Mesenchymal stem cell (in vitro differentiated cells and primary cell): ENCODE results near the gene PRKAG2.

Experiments used
- DNase-seq: peaks from one replicate; pipeline ENCODE4 v3.0.0-alpha.2; 2013
- H2AFZ ChIP-seq: one replicate; pipeline ENCODE4 v1.6.1; 2013; ENCODE audit warnings: low read depth, mild to moderate bottlenecking, control low read depth, inconsistent platforms, low read length, moderate library complexity
- H2AK5ac ChIP-seq: 2 replicates; pipeline ENCODE4 v1.6.1; 2013; ENCODE audit warnings: low read length, moderate library complexity, mild to moderate bottlenecking, inconsistent platforms; ENCODE audit not compliant: severe bottlenecking
- H2BK120ac ChIP-seq: one replicate; pipeline ENCODE4 v1.6.1; 2013; ENCODE audit warnings: low read depth, mild to moderate bottlenecking, inconsistent platforms, low read length, moderate library complexity
- H2BK12ac ChIP-seq, 2 experiments: one replicate each; pipeline ENCODE4 v1.6.1; 2013; ENCODE audit warnings: inconsistent platforms in 2 of 2, low read length in 2 of 2, mild to moderate bottlenecking in 2 of 2, moderate library complexity in 2 of 2, control low read depth in 1 of 2
- H2BK15ac ChIP-seq: one replicate; pipeline ENCODE4 v1.6.1; 2013; ENCODE audit warnings: mild to moderate bottlenecking, low read depth, inconsistent platforms; ENCODE audit not compliant: poor library complexity, severe bottlenecking
- H2BK5ac ChIP-seq: 2 replicates; pipeline ENCODE4 v1.6.1; 2013; ENCODE audit warnings: low read depth, mild to moderate bottlenecking, low read length, control low read depth, inconsistent platforms; ENCODE audit not compliant: poor library complexity, severe bottlenecking
- H3K14ac ChIP-seq, 2 experiments: one replicate each; pipeline ENCODE4 v1.6.1; 2013; ENCODE audit warnings: inconsistent platforms in 2 of 2, low read length in 2 of 2, control low read depth in 1 of 2, mild to moderate bottlenecking in 1 of 2, moderate library complexity in 1 of 2
- H3K18ac ChIP-seq, 2 experiments: one replicate each; pipeline ENCODE4 v1.6.1; 2013; ENCODE audit warnings: inconsistent platforms in 2 of 2, low read length in 2 of 2, control low read depth in 1 of 2, low read depth in 1 of 2, mild to moderate bottlenecking in 1 of 2
- H3K23ac ChIP-seq, 2 experiments: one replicate each; pipeline ENCODE4 v1.6.1; 2013; ENCODE audit warnings: inconsistent platforms in 2 of 2, low read length in 2 of 2, mild to moderate bottlenecking in 2 of 2, moderate library complexity in 2 of 2, control low read depth in 1 of 2
- H3K27ac ChIP-seq: 2 replicates; pipeline ENCODE4 v1.5.1; 2013; ENCODE audit warnings: mild to moderate bottlenecking, moderate library complexity, low read length, control low read depth, inconsistent platforms; ENCODE audit not compliant: poor library complexity, severe bottlenecking
- H3K27me3 ChIP-seq, 2 experiments: 2 replicates each; pipeline versions ENCODE4 v1.6.1 to v1.7.0; 2013; ENCODE audit warnings: low read length in 2 of 2, mild to moderate bottlenecking in 2 of 2, moderate library complexity in 2 of 2, control low read depth in 1 of 2, inconsistent platforms in 1 of 2; ENCODE audit not compliant: control insufficient read depth in 1 of 2, insufficient read depth in 1 of 2
- H3K36me3 ChIP-seq, 2 experiments: 2 replicates each; pipeline versions ENCODE4 v1.6.1 to v1.7.0; 2013; ENCODE audit warnings: low read length in 2 of 2, control low read depth in 1 of 2, inconsistent platforms in 1 of 2, low read depth in 1 of 2, mild to moderate bottlenecking in 1 of 2; ENCODE audit not compliant: insufficient read depth in 2 of 2, control insufficient read depth in 1 of 2
- H3K4ac ChIP-seq, 2 experiments: one replicate each; pipeline ENCODE4 v1.6.1; 2013; ENCODE audit warnings: inconsistent platforms in 2 of 2, low read length in 2 of 2, mild to moderate bottlenecking in 2 of 2, moderate library complexity in 2 of 2, control low read depth in 1 of 2, low read depth in 1 of 2
- H3K4me1 ChIP-seq: 2 replicates; pipeline ENCODE4 v1.6.1; 2013; ENCODE audit warnings: low read depth, low read length, control low read depth; ENCODE audit not compliant: control insufficient read depth, insufficient read depth
- H3K4me2 ChIP-seq: 2 replicates; pipeline ENCODE4 v1.6.1; 2013; ENCODE audit warnings: low read length, mild to moderate bottlenecking, inconsistent platforms; ENCODE audit not compliant: poor library complexity, severe bottlenecking
- H3K4me3 ChIP-seq, 2 experiments: 2 replicates each; pipeline versions ENCODE4 v1.5.1 to v1.7.0; 2013; ENCODE audit warnings: low read length in 2 of 2, mild to moderate bottlenecking in 2 of 2, control low read depth in 1 of 2, low read depth in 1 of 2; ENCODE audit not compliant: insufficient read depth in 1 of 2
- H3K79me1 ChIP-seq: replicated peaks from 2 replicates; pipeline ENCODE4 v1.6.1; 2013; ENCODE audit warnings: mild to moderate bottlenecking, control low read depth, low read length, inconsistent platforms; ENCODE audit not compliant: poor library complexity, severe bottlenecking
- H3K9ac ChIP-seq: 2 replicates; pipeline ENCODE4 v1.7.0; 2013; ENCODE audit warnings: mild to moderate bottlenecking, low read length, moderate library complexity
- H3K9me3 ChIP-seq: 2 replicates; pipeline ENCODE4 v1.7.0; 2013; ENCODE audit warnings: mild to moderate bottlenecking, low read length; ENCODE audit not compliant: control insufficient read depth
- H4K8ac ChIP-seq: one replicate; pipeline ENCODE4 v1.6.1; 2013; ENCODE audit warnings: inconsistent platforms, mild to moderate bottlenecking, low read length, moderate library complexity
- H4K91ac ChIP-seq: one replicate; pipeline ENCODE4 v1.6.1; 2013; ENCODE audit warnings: mild to moderate bottlenecking, low read length, inconsistent platforms
- WGBS: methylation state at CpG from one replicate; pipeline ENCODE4 v1.1.7; 2013; ENCODE audit warnings: mixed read lengths; 5-methylcytosine and 5-hydroxymethylcytosine counted together

PRKAG2 gene

GRCh38 chr7:151792086-151792485, 84.8 kb downstream of the PRKAG2 start:
- Histone ChIP-seq H2BK15ac (no peak overlapping the region), H2AK5ac (no peak overlapping the region), H2BK120ac (no peak overlapping the region), H2BK5ac (no peak overlapping the region), H3K18ac (no peak overlapping the region), H2AFZ (no peak overlapping the region), H4K91ac (no peak overlapping the region), H3K23ac (no peak overlapping the region), H3K4me3 (no peak overlapping the region), H4K8ac (no peak overlapping the region), H3K4ac (no peak overlapping the region), H3K4me1 (peaks cover 5% of the 10 kb centered on the region), H3K4me2 (no peak overlapping the region), H3K36me3 (no peaks in the 10 kb centered on the region), H3K27ac (no peak overlapping the region), H3K9ac (no peak overlapping the region), H3K9me3 (no peaks in the 10 kb centered on the region), H3K79me1 (no peaks in the 10 kb centered on the region), H3K27me3 (peaks cover 22 to 25% of the 10 kb centered on the region in 2 experiments), H3K14ac (no peak overlapping the region), H2BK12ac (no peak overlapping the region)
- DNase-seq, result no peak
- WGBS, result no CpG with 5 or more reads among the region's 2 CpGs

DNA sequence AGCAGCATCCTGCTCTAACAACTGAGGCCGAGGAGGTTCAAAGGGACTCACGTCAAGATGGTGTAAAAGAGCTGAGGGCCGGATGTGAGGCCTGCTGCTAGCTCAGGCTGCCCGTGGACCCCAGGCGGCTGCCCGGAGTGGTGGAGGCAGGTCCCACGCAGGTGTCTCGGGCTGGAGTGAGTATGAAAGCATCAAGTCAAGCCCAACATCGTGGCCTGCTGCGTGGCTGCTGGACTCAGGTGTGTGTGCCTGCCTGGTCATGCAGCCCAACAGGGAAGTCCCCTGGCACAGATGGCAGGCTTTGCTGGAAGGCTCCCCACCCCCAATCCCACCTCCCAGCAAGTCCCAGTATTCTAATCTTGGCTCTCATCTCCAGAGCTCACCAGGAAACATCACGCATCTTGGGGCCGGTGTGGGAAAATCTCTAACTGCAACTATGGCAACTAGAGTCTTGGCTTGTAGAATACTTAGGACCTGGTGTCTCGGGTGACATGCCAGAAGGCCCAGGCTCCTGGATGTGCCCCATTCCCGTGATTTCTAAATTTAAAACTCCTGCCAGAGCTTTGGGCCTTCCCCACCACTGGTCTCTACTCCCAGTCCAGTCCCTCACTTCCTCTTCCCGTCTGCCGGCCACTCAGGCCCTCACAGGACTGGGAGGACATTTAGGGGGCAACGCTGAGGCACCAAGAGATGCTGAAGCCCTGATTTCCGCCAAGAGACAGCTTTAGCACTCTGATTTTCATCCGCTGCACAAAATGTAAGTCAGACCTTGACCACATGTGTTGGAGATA, 85.9 kb downstream of the PRKAG2 start:
- H3K14ac ChIP-seq, result no peak overlapping the region
- WGBS, result 86% methylated on average over 19 of the region's 19 CpGs

GRCh38 chr7:151790095-151790829, 86.7 kb downstream of the PRKAG2 start:
- no peak overlapping the region for H3K23ac ChIP-seq
- no peaks in the 10 kb centered on the region for H3K9me3 ChIP-seq
- H2BK12ac ChIP-seq, result no peak overlapping the region
- H2BK15ac ChIP-seq, result no peak overlapping the region
- no peak overlapping the region for H3K18ac ChIP-seq
- no peak overlapping the region for H3K27ac ChIP-seq
- H3K4ac ChIP-seq, result no peak overlapping the region
- H3K4me3 ChIP-seq, result no peak overlapping the region
- H4K91ac ChIP-seq, result no peak overlapping the region
- H3K79me1 ChIP-seq, result no peaks in the 10 kb centered on the region
- no peak overlapping the region for H2AK5ac ChIP-seq
- no peak overlapping the region for H2BK5ac ChIP-seq
- DNase-seq, result no peak
- no peak overlapping the region for H3K4me2 ChIP-seq
- H4K8ac ChIP-seq, result no peak overlapping the region
- H3K36me3 ChIP-seq, result no peaks in the 10 kb centered on the region
- no peak overlapping the region for H2BK120ac ChIP-seq
- no peak overlapping the region for H2AFZ ChIP-seq
- H3K9ac ChIP-seq, result no peak overlapping the region
- WGBS, result 90% methylated on average over 11 of the region's 11 CpGs
- H3K14ac ChIP-seq, result no peak overlapping the region
- H3K27me3 ChIP-seq, result peaks cover 34 to 43% of the 10 kb centered on the region in 2 experiments
- H3K4me1 ChIP-seq, result peaks cover 5% of the 10 kb centered on the region

More for the DNA sequence above, 85.9 kb downstream of the PRKAG2 start:
- Histone ChIP-seq H3K27me3 (peaks cover 33 to 36% of the 10 kb centered on the region in 2 experiments), H2BK120ac (no peak overlapping the region), H2AK5ac (no peak overlapping the region), H2BK12ac (no peak overlapping the region), H2BK15ac (no peak overlapping the region), H3K9ac (no peak overlapping the region), H4K8ac (no peak overlapping the region), H3K27ac (no peak overlapping the region), H2AFZ (no peak overlapping the region), H3K36me3 (no peaks in the 10 kb centered on the region), H3K4me3 (no peak overlapping the region), H3K79me1 (no peaks in the 10 kb centered on the region), H3K4me2 (no peak overlapping the region), H3K4ac (no peak overlapping the region), H3K18ac (no peak overlapping the region), H3K23ac (peak overlapping the region in 1 of 2 experiments; percentile 27), H4K91ac (no peak overlapping the region), H3K9me3 (no peaks in the 10 kb centered on the region), H2BK5ac (no peak overlapping the region), H3K4me1 (peaks cover 5% of the 10 kb centered on the region)
- no peak for DNase-seq

DNA sequence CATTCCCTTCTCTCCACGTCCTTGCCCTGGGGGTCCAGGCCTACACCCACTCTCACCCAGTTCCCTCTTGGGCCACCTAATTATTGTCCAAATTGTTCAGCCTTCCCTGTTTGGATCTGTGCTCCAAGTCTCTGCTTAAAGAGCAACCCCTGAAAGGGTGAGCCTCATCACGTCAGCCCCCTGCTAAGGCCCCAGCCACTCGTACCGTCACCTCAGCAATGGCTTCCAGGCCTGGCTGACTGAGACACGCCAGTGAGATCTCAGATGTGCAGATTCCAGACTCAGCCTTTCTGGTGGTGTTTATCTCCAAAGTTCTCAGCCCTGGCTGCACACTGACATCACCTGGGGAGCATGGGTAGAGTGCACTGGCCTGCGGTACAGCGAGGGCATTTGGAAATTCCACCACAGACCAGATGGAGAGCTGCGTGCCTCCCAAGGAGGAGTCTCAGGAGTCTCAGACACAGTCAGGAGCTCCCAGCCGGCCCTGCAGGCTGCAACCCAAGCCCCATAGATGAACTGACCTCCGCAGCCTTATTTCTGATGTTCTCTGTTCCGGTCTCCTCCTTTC, 87.5 kb downstream of the PRKAG2 start:
- Histone ChIP-seq H3K4me1 (peaks cover 5% of the 10 kb centered on the region), H3K27me3 (peaks cover 34 to 45% of the 10 kb centered on the region in 2 experiments), H3K18ac (no peak overlapping the region), H3K4me2 (no peak overlapping the region), H3K9me3 (no peaks in the 10 kb centered on the region), H3K4ac (no peak overlapping the region), H3K36me3 (no peaks in the 10 kb centered on the region), H2BK5ac (no peak overlapping the region), H2AFZ (no peak overlapping the region), H2BK12ac (no peak overlapping the region), H3K14ac (no peak overlapping the region), H4K8ac (no peak overlapping the region), H2AK5ac (no peak overlapping the region), H3K27ac (no peak overlapping the region), H2BK15ac (no peak overlapping the region), H4K91ac (no peak overlapping the region), H3K9ac (no peak overlapping the region), H2BK120ac (no peak overlapping the region), H3K4me3 (no peak overlapping the region), H3K79me1 (no peaks in the 10 kb centered on the region), H3K23ac (no peak overlapping the region)
- DNase-seq, result no peak
- 86% methylated on average over 11 of the region's 11 CpGs for WGBS
